GM12878 (cell line): ENCODE measurements around the gene CRNKL1. TPM values are rescaled to one million over a fixed set of nuclear protein-coding genes. Genes with fewer than 3 reads are reported as not detected.

ENCODE experiments used
- ATAC-seq: fragments of 200-7000 bp; cut with Tn5 transposase; 3 replicates; pipeline ENCODE4 v1.9.1; 2020; ENCODE audit warnings: mild to moderate bottlenecking, moderate library complexity
- BruUV-seq: library from RNA; stranded (reverse); fragments of 400-500 nt; replicated peaks from 2 replicates; lab custom pipeline; 2021; lab: Mats Ljungman, UMichigan
- CTCF ChIA-PET: fragments of 300-600 bp; sonication (Branson Sonifier 250); formaldehyde crosslinking; extraction: SDS; loops from one replicate; lab custom pipeline; 2021; ENCODE audit warnings: inconsistent platforms; lab: Yijun Ruan, JAX
- POLR2A ChIA-PET: fragments of 350-600 bp; formaldehyde crosslinking; extraction: SDS; loops from one replicate; lab custom pipeline; 2021; ENCODE audit warnings: inconsistent platforms; lab: Charles Lee
- RAD21 ChIA-PET: fragments of 300-600 bp; sonication (Branson Sonifier 250); formaldehyde crosslinking; loops from one replicate; lab custom pipeline; 2023; ENCODE audit warnings: antibody characterized with exemption; ENCODE audit not compliant: unreplicated experiment; lab: Charles Lee
- SMC1A ChIA-PET: fragments of 300-600 bp; sonication (Branson Sonifier 250); formaldehyde crosslinking; loops from one replicate; lab custom pipeline; 2023; ENCODE audit not compliant: unreplicated experiment, uncharacterized antibody; lab: Charles Lee
- DNase-seq: peaks from one replicate; pipeline ENCODE4 v3.0.0-alpha.2; 2011; ENCODE audit warnings: low read depth, low spot score
- FAIRE-seq: peaks from 3 replicates; lab custom pipeline; 2011; peaks lifted over from hg19 to GRCh38; lab: Jason Lieb, UNC
- H2AFZ ChIP-seq: 2 replicates; pipeline ENCODE4 v1.6.0; 2011; ENCODE audit warnings: low read depth, low read length, control low read depth; ENCODE audit not compliant: control insufficient read depth
- H3K27ac ChIP-seq: 2 replicates; pipeline ENCODE4 v1.5.1; 2011; ENCODE audit warnings: control low read depth; ENCODE audit not compliant: control insufficient read depth, insufficient read depth
- H3K27me3 ChIP-seq, 2 experiments: replicated peaks in 1 of 2; 2 replicates each; pipeline versions ENCODE4 v1.6.0 to v1.6.1; 2011; ENCODE audit warnings: low read length in 1 of 2; ENCODE audit not compliant: control insufficient read depth in 2 of 2, insufficient read depth in 2 of 2
- H3K36me3 ChIP-seq, 2 experiments: 2 replicates each; pipeline ENCODE4 v1.5.1; 2011; ENCODE audit warnings: low read length in 1 of 2; ENCODE audit not compliant: control insufficient read depth in 2 of 2, insufficient read depth in 2 of 2
- H3K4me1 ChIP-seq: 2 replicates; pipeline ENCODE4 v1.6.1; 2011; ENCODE audit warnings: mild to moderate bottlenecking, low read length, moderate library complexity, mixed read lengths; ENCODE audit not compliant: control insufficient read depth, insufficient read depth
- H3K4me2 ChIP-seq: 2 replicates; pipeline ENCODE4 v1.6.0; 2011; ENCODE audit warnings: control low read depth; ENCODE audit not compliant: control insufficient read depth, insufficient read depth
- H3K4me3 ChIP-seq: fragments of 200-600 bp; sonication (generic); 2 replicates; pipeline ENCODE4 v1.5.1; 2016
- H3K79me2 ChIP-seq: 2 replicates; pipeline ENCODE4 v1.6.0; 2011; ENCODE audit warnings: low read length; ENCODE audit not compliant: control insufficient read depth, insufficient read depth
- H3K9ac ChIP-seq: 2 replicates; pipeline ENCODE4 v1.8.0; 2011; ENCODE audit warnings: low read length, control low read depth, mixed read lengths; ENCODE audit not compliant: control insufficient read depth, insufficient read depth
- H3K9me3 ChIP-seq: replicated peaks from 3 replicates; pipeline ENCODE4 v1.5.1; 2011; ENCODE audit warnings: mild to moderate bottlenecking, low read length; ENCODE audit not compliant: control insufficient read depth, insufficient read depth
- H4K20me1 ChIP-seq: 2 replicates; pipeline ENCODE4 v1.6.0; 2011; ENCODE audit not compliant: control insufficient read depth, insufficient read depth
- EP300 ChIP-seq, 2 experiments: fragments of 150-350 bp in 1 of 2; IDR thresholded peaks; 2 replicates each; pipeline ENCODE4 v1.6.1; 2011 to 2012; ENCODE audit warnings: low read depth in 2 of 2, low read length in 2 of 2, borderline replicate concordance in 1 of 2, improper control_type of control experiment in 1 of 2, inconsistent platforms in 1 of 2; ENCODE audit not compliant: control insufficient read depth in 1 of 2
- NFIC ChIP-seq: IDR thresholded peaks from 2 replicates; pipeline ENCODE4 v1.6.1; 2012; ENCODE audit warnings: low read depth, mild to moderate bottlenecking, inconsistent platforms, low read length, moderate library complexity
- POLR2A ChIP-seq: IDR thresholded peaks from 2 replicates; pipeline ENCODE4 v1.6.1; 2011; ENCODE audit warnings: low read depth, mild to moderate bottlenecking, low read length
- RAD21 ChIP-seq: IDR thresholded peaks from 2 replicates; pipeline ENCODE4 v1.6.1; 2011; ENCODE audit warnings: mild to moderate bottlenecking, low read depth, low read length, moderate library complexity; ENCODE audit not compliant: insufficient read depth
- RUNX3 ChIP-seq: IDR thresholded peaks from 2 replicates; pipeline ENCODE4 v1.6.1; 2012; ENCODE audit warnings: low read length, inconsistent platforms
- SKIL ChIP-seq: fragments of 450-650 bp; IDR thresholded peaks from 2 replicates; pipeline ENCODE4 v1.6.1; 2017; ENCODE audit warnings: mild to moderate bottlenecking, low read depth, inconsistent platforms; ENCODE audit not compliant: poor library complexity, severe bottlenecking
- SREBF1 ChIP-seq: IDR thresholded peaks from 2 replicates; pipeline ENCODE4 v1.6.1; 2012; ENCODE audit warnings: mild to moderate bottlenecking, low read length
- ZBED1 ChIP-seq: IDR thresholded peaks from 2 replicates; pipeline ENCODE4 v1.6.1; 2016; ENCODE audit warnings: borderline replicate concordance
- ZNF24 ChIP-seq: fragments of 450-650 bp; IDR thresholded peaks from 2 replicates; pipeline ENCODE4 v1.6.1; 2017; ENCODE audit warnings: antibody characterized with exemption, mild to moderate bottlenecking
- WGBS: methylation state at CpG from one replicate; pipeline ENCODE4 v1.1.6; 2016; ENCODE audit warnings: low lambda C conversion rate; ENCODE audit not compliant: insufficient replicate concordance, insufficient coverage; ENCODE audit errors: missing lambda C conversion rate; 5-methylcytosine and 5-hydroxymethylcytosine counted together
- in situ Hi-C: fragments of 300-500 bp; cut with MboI; formaldehyde crosslinking; loops from 9 replicates; pipeline ENCODE4 v1.14.3; 2018; ENCODE audit warnings: mixed read lengths
- intact Hi-C: fragments of 100-400 bp; cut with micrococcal nuclease; formaldehyde crosslinking; loops from one replicate; pipeline ENCODE4 v1.14.2; 2022; ENCODE audit not compliant: unreplicated experiment
- polyA plus RNA-seq, 11 experiments: library from polyadenylated mRNA; depleted of rRNA in 4 of 11; unstranded in 6 of 11; stranded (reverse) in 5 of 11; fragments of >200 nt; fragmentation: Nextera tagmentation in 4 of 11; fragmentation: Illumina TruSeq in 1 of 11; extraction: Ambion mirVana in 4 of 11; extraction: Trizol in 1 of 11; gene quantifications; 1 replicate in 1 of 11; 2 replicates in 10 of 11; pipeline versions ENCODE4 v1.2.1 to v1.2.3, GENCODE V29; 2011 to 2016; ENCODE audit warnings: inconsistent platforms in 2 of 11, missing spikeins in 2 of 11, low read depth in 1 of 11
- total RNA-seq, 4 experiments: library from RNA; depleted of rRNA in 3 of 4; stranded (reverse); fragments of >200 nt in 3 of 4; fragmentation: Illumina TruSeq in 1 of 4; extraction: Trizol in 1 of 4; gene quantifications; 2 replicates each; pipeline versions ENCODE4 v1.2.1 to v1.2.3, GENCODE V29; 2013 to 2021
- TF ChIP-seq, protein P1 (sequence below): fragments of 450-650 bp; IDR thresholded peaks from 2 replicates; pipeline ENCODE4 v1.6.1; 2016; ENCODE audit warnings: mild to moderate bottlenecking

The CRNKL1 gene
- total and polyA plus RNA-seq, 10 of the 15 experiments (the other 5 are each of a cell fraction or from before 2014, with no cell fraction given), result 9.5 to 28.4 (median 17.5) TPM

- TF ChIP-seq SKIL, result no peak
- TF ChIP-seq, all 136 proteins: peak for 0
Observed at GRCh38 chr20:20089018-20089417, 36.8 kb upstream of the CRNKL1 start (continued).

GRCh38 chr20:20085812-20086211, 33.5 kb upstream of the CRNKL1 start:
- Histone ChIP-seq H3K79me2 (no peaks in the 10 kb centered on the region), H3K27ac (no peak overlapping the region), H2AFZ (no peak overlapping the region), H3K36me3 (no peaks in the 10 kb centered on the region), H3K4me1 (no peaks in the 10 kb centered on the region), H4K20me1 (no peaks in the 10 kb centered on the region), H3K4me2 (no peak overlapping the region), H3K9ac (no peak overlapping the region), H3K9me3 (no peaks in the 10 kb centered on the region), H3K4me3 (no peak overlapping the region), H3K27me3 (no peaks in the 10 kb centered on the region; a peak in 2 of 4 replicates)
- DNase-seq, result no peak
- no peak for FAIRE-seq
- no TSS peak for BruUV-seq
- TF ChIP-seq, protein P1, sequence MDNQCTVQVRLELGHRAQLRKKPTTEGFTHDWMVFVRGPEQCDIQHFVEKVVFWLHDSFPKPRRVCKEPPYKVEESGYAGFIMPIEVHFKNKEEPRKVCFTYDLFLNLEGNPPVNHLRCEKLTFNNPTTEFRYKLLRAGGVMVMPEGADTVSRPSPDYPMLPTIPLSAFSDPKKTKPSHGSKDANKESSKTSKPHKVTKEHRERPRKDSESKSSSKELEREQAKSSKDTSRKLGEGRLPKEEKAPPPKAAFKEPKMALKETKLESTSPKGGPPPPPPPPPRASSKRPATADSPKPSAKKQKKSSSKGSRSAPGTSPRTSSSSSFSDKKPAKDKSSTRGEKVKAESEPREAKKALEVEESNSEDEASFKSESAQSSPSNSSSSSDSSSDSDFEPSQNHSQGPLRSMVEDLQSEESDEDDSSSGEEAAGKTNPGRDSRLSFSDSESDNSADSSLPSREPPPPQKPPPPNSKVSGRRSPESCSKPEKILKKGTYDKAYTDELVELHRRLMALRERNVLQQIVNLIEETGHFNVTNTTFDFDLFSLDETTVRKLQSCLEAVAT, result no peak
- TF ChIP-seq RUNX3, result no peak
- no peak for TF ChIP-seq ZNF24
- no peak for TF ChIP-seq ZBED1
- TF ChIP-seq SREBF1, result no peak
- TF ChIP-seq NFIC, result no peak
- TF ChIP-seq RAD21, result no peak
- TF ChIP-seq EP300 (IDR thresholded peaks at IDR 0.05; ENCODE audit: borderline replicate concordance in 1 of 2, control insufficient read depth in 1 of 2, low read depth in 2 of 2, low read length in 2 of 2), result no peak
- TF ChIP-seq POLR2A, result no peak
- POLR2A ChIA-PET, result no interaction called here
- no peak for ATAC-seq
- CTCF ChIA-PET, result interaction anchor here (3.0 to 4.6 kb wide), 2 partner anchors 153 to 481 kb away, joined by 21 to 57 read pairs; no protein-coding TSS in a partner anchor
- in situ Hi-C loops, result no loop called here
- RAD21 ChIA-PET, result no interaction called here
- SMC1A ChIA-PET, result interaction anchor here (1.0 to 1.7 kb wide), 3 partner anchors 151 to 508 kb away, joined by 3 to 5 read pairs (median 3); no protein-coding TSS in a partner anchor
- 0% methylated on average over 2 of the region's 2 CpGs for WGBS
- intact Hi-C loops, result loop anchor here (2.0 to 10.0 kb wide), 3 partner anchors 279 to 509 kb away; partner anchors contain the start of gene INSM1
